ENCODE data around the gene ZNF786. TPM values are rescaled to one million over a fixed set of nuclear protein-coding genes. Genes with fewer than 3 reads are reported as not detected.

The ZNF786 gene
- total RNA-seq, 1 donor, result 6.5 TPM

DNA sequence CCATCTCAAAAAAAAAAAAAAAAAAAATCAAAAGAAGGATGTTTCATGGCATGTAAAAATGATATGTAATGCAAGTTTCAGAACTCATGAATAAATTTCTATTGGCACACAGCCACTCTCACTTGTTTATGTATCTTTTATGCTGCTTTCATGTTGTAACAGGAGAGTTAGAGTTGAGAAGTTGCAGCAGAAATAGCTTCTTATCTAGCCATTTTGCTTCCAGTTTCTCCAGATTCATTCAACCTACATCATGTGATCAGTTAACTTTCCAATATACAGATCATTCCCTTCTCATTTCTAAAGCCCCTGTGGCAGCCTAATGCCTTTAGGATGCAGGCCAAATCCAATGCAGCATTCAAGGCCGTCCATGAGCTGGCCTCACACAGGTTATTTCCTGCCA, 30.4 kb downstream of the ZNF786 start:
- H3K27ac ChIP-seq (ENCODE audit: low read depth, low read length), result no peak overlapping the region
- H3K4me3 ChIP-seq (ENCODE audit: insufficient read depth, low read length), result no peak overlapping the region
- no peaks in the 10 kb centered on the region for H3K36me3 ChIP-seq (ENCODE audit: insufficient read depth, low read length)
- no peaks in the 10 kb centered on the region for H3K9me3 ChIP-seq (ENCODE audit: low read depth, low read length)
- TF ChIP-seq, protein P1, sequence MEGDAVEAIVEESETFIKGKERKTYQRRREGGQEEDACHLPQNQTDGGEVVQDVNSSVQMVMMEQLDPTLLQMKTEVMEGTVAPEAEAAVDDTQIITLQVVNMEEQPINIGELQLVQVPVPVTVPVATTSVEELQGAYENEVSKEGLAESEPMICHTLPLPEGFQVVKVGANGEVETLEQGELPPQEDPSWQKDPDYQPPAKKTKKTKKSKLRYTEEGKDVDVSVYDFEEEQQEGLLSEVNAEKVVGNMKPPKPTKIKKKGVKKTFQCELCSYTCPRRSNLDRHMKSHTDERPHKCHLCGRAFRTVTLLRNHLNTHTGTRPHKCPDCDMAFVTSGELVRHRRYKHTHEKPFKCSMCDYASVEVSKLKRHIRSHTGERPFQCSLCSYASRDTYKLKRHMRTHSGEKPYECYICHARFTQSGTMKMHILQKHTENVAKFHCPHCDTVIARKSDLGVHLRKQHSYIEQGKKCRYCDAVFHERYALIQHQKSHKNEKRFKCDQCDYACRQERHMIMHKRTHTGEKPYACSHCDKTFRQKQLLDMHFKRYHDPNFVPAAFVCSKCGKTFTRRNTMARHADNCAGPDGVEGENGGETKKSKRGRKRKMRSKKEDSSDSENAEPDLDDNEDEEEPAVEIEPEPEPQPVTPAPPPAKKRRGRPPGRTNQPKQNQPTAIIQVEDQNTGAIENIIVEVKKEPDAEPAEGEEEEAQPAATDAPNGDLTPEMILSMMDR (IDR thresholded peaks at IDR 0.05; ENCODE audit: extremely low read depth, low read depth, low read length), result no peak
- no peak overlapping the region for H2AFZ ChIP-seq (ENCODE audit: low read length)
- no peak overlapping the region for H3K4me2 ChIP-seq (ENCODE audit: insufficient read depth, low read length)
- H3K4me1 ChIP-seq (ENCODE audit: insufficient read depth, low read length), result no peaks in the 10 kb centered on the region
- no peaks in the 10 kb centered on the region for H4K20me1 ChIP-seq (ENCODE audit: insufficient read depth, low read length)
- no peaks in the 10 kb centered on the region for H3K79me2 ChIP-seq (ENCODE audit: insufficient read depth, low read length)
- DNase-seq (ENCODE audit: insufficient read length, low spot score, missing footprints), result no peak
- H3K27me3 ChIP-seq (ENCODE audit: insufficient read depth, low read length), result no peaks in the 10 kb centered on the region

DNA sequence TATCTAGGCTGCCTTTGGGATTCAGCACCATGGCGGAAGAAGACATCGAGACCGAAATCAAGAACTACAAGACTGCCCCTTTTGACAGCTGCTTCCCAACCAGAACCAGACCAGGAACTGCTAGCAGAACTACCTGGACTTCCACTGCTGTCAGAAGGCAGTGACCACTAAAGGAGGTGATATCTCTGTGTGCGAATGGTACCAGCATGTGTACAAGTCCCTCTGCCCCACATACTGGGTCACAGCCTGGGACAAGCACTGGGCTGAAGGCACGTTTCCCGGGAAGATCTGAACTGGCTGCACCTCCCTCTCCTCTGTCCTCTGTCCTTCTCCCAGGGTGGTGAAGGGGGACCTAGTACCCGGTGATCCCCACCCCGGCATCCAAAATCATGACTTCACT, 36.6 kb downstream of the ZNF786 start:
- H3K36me3 ChIP-seq (ENCODE audit: insufficient read depth, low read length), result no peaks in the 10 kb centered on the region
- TF ChIP-seq, protein P1 (IDR thresholded peaks at IDR 0.05; ENCODE audit: extremely low read depth, low read depth, low read length), result no peak
- H3K9me3 ChIP-seq (ENCODE audit: low read depth, low read length), result no peaks in the 10 kb centered on the region
- DNase-seq (ENCODE audit: insufficient read length, low spot score, missing footprints), result no peak
- no peak overlapping the region for H3K4me3 ChIP-seq (ENCODE audit: insufficient read depth, low read length)
- no peak overlapping the region for H2AFZ ChIP-seq (ENCODE audit: low read length)
- no peaks in the 10 kb centered on the region for H3K27me3 ChIP-seq (ENCODE audit: insufficient read depth, low read length)
- H3K4me1 ChIP-seq (ENCODE audit: insufficient read depth, low read length), result no peaks in the 10 kb centered on the region
- no peaks in the 10 kb centered on the region for H3K79me2 ChIP-seq (ENCODE audit: insufficient read depth, low read length)
- H3K27ac ChIP-seq (ENCODE audit: low read depth, low read length), result no peak overlapping the region
- no peak overlapping the region for H3K4me2 ChIP-seq (ENCODE audit: insufficient read depth, low read length)
- no peaks in the 10 kb centered on the region for H4K20me1 ChIP-seq (ENCODE audit: insufficient read depth, low read length)

DNA sequence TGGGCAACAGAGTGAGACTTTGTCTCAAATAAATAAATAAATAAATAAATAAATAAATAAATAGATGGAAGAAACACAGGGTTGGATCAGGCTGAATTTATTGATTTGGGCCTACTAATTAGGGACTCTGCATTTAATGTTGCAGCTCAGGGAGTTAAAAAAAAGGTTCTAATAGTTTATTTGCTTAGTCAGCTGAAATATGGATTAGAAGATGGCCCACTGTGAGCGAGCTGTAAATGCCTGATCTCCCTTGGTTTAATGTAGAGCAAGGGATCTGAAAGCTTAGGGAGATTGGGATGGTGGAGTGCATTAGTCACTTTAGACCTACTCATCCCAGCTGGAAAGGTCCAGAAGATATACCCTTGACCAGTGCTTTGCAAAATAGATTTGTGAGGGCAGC, 37.1 kb downstream of the ZNF786 start:
- H3K27me3 ChIP-seq (ENCODE audit: insufficient read depth, low read length), result no peaks in the 10 kb centered on the region
- no peak overlapping the region for H3K4me2 ChIP-seq (ENCODE audit: insufficient read depth, low read length)
- H2AFZ ChIP-seq (ENCODE audit: low read length), result no peak overlapping the region
- no peak overlapping the region for H3K27ac ChIP-seq (ENCODE audit: low read depth, low read length)
- no peak overlapping the region for H3K4me3 ChIP-seq (ENCODE audit: insufficient read depth, low read length)
- no peaks in the 10 kb centered on the region for H3K9me3 ChIP-seq (ENCODE audit: low read depth, low read length)
- H3K36me3 ChIP-seq (ENCODE audit: insufficient read depth, low read length), result no peaks in the 10 kb centered on the region
- DNase-seq (ENCODE audit: insufficient read length, low spot score, missing footprints), result no peak
- no peaks in the 10 kb centered on the region for H3K79me2 ChIP-seq (ENCODE audit: insufficient read depth, low read length)
- no peaks in the 10 kb centered on the region for H3K4me1 ChIP-seq (ENCODE audit: insufficient read depth, low read length)
- TF ChIP-seq, protein P1 (IDR thresholded peaks at IDR 0.05; ENCODE audit: extremely low read depth, low read depth, low read length), result no peak
- no peaks in the 10 kb centered on the region for H4K20me1 ChIP-seq (ENCODE audit: insufficient read depth, low read length)

DNA sequence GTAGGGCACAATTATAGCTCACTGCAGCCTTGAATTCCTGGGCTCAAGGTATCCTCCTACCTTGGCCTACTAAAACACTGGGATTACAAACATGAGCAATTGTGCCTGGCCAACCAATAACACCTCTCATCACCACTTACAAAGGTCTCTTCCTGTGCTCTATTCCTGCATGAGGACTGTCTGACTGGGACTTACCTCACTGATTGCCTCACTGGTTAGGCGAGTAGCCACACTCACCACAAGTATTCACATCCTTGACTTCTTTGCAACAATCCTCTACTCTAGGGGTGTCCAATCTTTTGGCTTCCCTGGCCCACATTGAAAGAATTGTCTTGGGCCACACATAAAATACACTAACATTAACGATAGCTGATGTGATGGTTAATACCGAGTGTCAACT, 39.6 kb downstream of the ZNF786 start:
- Histone ChIP-seq H3K27ac (ENCODE audit: low read depth, low read length) (no peak overlapping the region), H4K20me1 (ENCODE audit: insufficient read depth, low read length) (no peaks in the 10 kb centered on the region), H3K36me3 (ENCODE audit: insufficient read depth, low read length) (no peaks in the 10 kb centered on the region), H2AFZ (ENCODE audit: low read length) (no peak overlapping the region), H3K27me3 (ENCODE audit: insufficient read depth, low read length) (no peaks in the 10 kb centered on the region), H3K79me2 (ENCODE audit: insufficient read depth, low read length) (no peaks in the 10 kb centered on the region), H3K4me3 (ENCODE audit: insufficient read depth, low read length) (no peak overlapping the region), H3K4me2 (ENCODE audit: insufficient read depth, low read length) (no peak overlapping the region), H3K9me3 (ENCODE audit: low read depth, low read length) (no peaks in the 10 kb centered on the region), H3K4me1 (ENCODE audit: insufficient read depth, low read length) (no peaks in the 10 kb centered on the region)
- TF ChIP-seq, protein P1 (IDR thresholded peaks at IDR 0.05; ENCODE audit: extremely low read depth, low read depth, low read length), result no peak
- no peak for DNase-seq (ENCODE audit: insufficient read length, low spot score, missing footprints)
